ENCODE measurements around the gene PFDN1.

DNA sequence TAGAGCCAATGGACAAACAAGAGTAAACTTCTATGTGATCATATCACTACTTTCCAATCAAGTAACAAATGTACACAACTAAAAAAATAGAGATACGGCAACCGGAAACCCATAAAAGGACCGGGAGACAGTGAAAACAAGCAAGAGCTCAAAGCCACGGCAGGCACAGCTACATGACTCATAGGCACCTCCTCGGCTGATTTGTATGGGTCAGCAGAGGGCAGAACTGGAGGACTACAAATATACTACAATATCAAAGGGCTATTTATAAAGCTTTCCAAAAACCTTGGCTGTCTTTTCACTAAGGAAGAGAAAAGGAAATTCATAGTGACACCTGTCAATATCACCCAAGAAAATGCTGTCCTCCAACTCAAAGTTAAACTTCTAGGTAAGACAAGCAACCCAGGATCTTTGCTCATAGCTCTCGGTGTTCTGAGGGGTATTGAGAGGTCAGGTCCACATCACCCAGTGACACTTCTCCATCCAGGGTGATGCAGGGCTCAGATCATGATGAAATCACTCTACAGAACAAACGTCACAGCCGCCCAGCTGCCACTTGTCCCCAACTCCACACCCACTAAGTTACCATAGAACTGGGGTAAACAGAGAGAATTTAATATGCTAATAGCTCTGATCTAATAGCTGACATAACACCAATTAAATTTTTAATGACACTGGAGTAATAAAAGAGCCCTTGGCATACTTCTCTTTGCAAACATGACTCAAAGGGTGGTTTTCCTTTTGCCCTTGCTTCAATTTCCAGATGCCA, 41.3 kb downstream of the PFDN1 start:
- TF ChIP-seq POLR2AphosphoS5 (IDR thresholded peaks at IDR 0.05; ENCODE audit: low read depth) = no peak
- TF ChIP-seq, protein P1, sequence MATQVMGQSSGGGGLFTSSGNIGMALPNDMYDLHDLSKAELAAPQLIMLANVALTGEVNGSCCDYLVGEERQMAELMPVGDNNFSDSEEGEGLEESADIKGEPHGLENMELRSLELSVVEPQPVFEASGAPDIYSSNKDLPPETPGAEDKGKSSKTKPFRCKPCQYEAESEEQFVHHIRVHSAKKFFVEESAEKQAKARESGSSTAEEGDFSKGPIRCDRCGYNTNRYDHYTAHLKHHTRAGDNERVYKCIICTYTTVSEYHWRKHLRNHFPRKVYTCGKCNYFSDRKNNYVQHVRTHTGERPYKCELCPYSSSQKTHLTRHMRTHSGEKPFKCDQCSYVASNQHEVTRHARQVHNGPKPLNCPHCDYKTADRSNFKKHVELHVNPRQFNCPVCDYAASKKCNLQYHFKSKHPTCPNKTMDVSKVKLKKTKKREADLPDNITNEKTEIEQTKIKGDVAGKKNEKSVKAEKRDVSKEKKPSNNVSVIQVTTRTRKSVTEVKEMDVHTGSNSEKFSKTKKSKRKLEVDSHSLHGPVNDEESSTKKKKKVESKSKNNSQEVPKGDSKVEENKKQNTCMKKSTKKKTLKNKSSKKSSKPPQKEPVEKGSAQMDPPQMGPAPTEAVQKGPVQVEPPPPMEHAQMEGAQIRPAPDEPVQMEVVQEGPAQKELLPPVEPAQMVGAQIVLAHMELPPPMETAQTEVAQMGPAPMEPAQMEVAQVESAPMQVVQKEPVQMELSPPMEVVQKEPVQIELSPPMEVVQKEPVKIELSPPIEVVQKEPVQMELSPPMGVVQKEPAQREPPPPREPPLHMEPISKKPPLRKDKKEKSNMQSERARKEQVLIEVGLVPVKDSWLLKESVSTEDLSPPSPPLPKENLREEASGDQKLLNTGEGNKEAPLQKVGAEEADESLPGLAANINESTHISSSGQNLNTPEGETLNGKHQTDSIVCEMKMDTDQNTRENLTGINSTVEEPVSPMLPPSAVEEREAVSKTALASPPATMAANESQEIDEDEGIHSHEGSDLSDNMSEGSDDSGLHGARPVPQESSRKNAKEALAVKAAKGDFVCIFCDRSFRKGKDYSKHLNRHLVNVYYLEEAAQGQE (IDR thresholded peaks at IDR 0.05; ENCODE audit: insufficient replicate concordance, low read depth) = no peak

All from HL-60 (cell line).